Type B pancreatic cell (in vitro differentiated cells): Measurements from ENCODE around the gene TPO. TPM values are rescaled to one million over a fixed set of nuclear protein-coding genes. Genes with fewer than 3 reads are reported as not detected.

Source experiments
- DNase-seq: peaks from one replicate; pipeline ENCODE4 v3.0.0; 2021; ENCODE audit warnings: mixed read lengths; ENCODE audit not compliant: unreplicated experiment; ENCODE audit errors: extremely low spot score
- H3K27ac Mint-ChIP-seq: 2 replicates; pipeline ENCODE4 v1.8.0; 2021; ENCODE audit warnings: mild to moderate bottlenecking, mixed read lengths
- H3K27me3 Mint-ChIP-seq: 2 replicates; pipeline ENCODE4 v1.8.0; 2021; ENCODE audit warnings: mixed read lengths
- H3K36me3 Mint-ChIP-seq: 2 replicates; pipeline ENCODE4 v1.8.0; 2021; ENCODE audit warnings: mixed read lengths
- H3K4me1 Mint-ChIP-seq: one replicate; pipeline ENCODE4 v1.8.0; 2021; ENCODE audit warnings: mixed read lengths; ENCODE audit not compliant: unreplicated experiment
- H3K4me3 Mint-ChIP-seq: 2 replicates; pipeline ENCODE4 v1.8.0; 2021; ENCODE audit warnings: mild to moderate bottlenecking, mixed read lengths
- H3K9me3 Mint-ChIP-seq: 2 replicates; pipeline ENCODE4 v1.8.0; 2021; ENCODE audit warnings: mixed read lengths
- total RNA-seq: library from RNA; stranded (reverse); gene quantifications from 2 replicates; pipeline ENCODE4 v1.2.1, GENCODE V29; 2021; ENCODE audit warnings: low replicate concordance
- TF ChIP-seq, protein P1 (sequence below): fragments of 200-600 bp; sonication (generic); conservative IDR thresholded peaks from 2 replicates; pipeline ENCODE4 v1.5.0; 2021; ENCODE audit warnings: antibody characterized with exemption, mild to moderate bottlenecking

Gene TPO
- total RNA-seq, 1 donor from 2014 or later: not detected

DNA sequence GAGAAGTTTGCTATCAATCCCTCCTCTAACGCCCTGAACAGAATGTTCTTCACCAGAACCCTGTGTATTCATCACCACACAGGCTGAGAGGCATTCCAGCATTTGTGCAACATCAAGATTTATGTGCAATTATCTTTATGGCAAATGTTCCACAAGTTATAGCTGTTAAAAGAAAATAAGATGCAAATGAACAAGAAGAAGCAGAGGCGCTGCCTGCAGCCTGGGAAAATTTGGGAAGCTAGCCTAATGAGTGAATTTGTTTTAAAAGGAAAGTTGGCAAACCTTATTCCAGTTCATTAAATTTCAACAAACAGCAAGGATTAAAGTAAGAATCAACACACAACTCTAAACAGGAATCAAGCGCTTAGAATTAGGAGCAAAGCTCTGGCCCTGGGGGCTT is 5.3 kb downstream of the TPO start:
- Mint-ChIP-seq H3K9me3 (no peaks in the 10 kb centered on the region), H3K4me3 (no peak overlapping the region), H3K27ac (no peak overlapping the region), H3K4me1 (no peaks in the 10 kb centered on the region), H3K36me3 (no peaks in the 10 kb centered on the region), H3K27me3 (peaks cover 11% of the 10 kb centered on the region)
- DNase-seq: no peak
- TF ChIP-seq, protein P1, sequence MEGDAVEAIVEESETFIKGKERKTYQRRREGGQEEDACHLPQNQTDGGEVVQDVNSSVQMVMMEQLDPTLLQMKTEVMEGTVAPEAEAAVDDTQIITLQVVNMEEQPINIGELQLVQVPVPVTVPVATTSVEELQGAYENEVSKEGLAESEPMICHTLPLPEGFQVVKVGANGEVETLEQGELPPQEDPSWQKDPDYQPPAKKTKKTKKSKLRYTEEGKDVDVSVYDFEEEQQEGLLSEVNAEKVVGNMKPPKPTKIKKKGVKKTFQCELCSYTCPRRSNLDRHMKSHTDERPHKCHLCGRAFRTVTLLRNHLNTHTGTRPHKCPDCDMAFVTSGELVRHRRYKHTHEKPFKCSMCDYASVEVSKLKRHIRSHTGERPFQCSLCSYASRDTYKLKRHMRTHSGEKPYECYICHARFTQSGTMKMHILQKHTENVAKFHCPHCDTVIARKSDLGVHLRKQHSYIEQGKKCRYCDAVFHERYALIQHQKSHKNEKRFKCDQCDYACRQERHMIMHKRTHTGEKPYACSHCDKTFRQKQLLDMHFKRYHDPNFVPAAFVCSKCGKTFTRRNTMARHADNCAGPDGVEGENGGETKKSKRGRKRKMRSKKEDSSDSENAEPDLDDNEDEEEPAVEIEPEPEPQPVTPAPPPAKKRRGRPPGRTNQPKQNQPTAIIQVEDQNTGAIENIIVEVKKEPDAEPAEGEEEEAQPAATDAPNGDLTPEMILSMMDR: no peak

DNA sequence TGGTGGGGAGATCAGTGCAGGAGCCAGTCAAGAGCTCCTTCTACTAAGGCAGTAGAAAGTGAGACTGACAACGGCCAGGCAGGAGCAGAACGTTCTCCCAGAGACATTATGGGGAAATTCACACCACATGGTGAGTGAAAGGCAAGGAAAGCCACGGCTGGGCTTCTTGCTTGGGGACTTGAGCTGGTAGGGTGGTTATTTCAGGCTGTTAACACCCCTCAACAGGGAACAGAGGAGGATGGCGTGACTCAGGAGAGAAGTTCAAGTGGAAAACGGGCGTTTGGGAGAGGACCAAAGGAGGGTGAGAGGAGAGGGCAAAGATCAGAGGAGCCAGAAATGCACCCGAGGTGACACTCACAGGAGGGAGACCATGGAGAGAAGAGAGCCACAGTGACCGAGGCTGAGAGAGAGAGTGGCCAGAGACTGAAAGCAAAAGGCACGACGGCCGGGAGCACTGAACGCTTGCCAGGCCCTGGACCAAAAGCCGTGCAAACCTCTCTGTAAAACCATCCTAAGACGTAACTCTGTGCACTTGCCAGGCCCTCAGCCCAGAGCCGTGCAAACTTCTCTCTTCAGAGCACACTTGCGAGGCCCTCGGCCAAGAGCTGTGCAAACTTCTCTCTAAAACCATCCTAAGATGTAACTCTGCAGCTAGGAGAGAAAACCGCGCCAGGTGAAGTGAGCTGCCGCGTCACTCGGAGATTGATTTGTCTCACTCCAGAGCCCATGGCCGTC is 7.7 kb downstream of the TPO start:
- H3K4me1 Mint-ChIP-seq: no peaks in the 10 kb centered on the region
- H3K27ac Mint-ChIP-seq: no peak overlapping the region
- H3K36me3 Mint-ChIP-seq: no peaks in the 10 kb centered on the region
- peaks cover 21% of the 10 kb centered on the region for H3K27me3 Mint-ChIP-seq
- TF ChIP-seq, protein P1: no peak
- no peaks in the 10 kb centered on the region for H3K9me3 Mint-ChIP-seq
- DNase-seq: no peak
- no peak overlapping the region for H3K4me3 Mint-ChIP-seq

DNA sequence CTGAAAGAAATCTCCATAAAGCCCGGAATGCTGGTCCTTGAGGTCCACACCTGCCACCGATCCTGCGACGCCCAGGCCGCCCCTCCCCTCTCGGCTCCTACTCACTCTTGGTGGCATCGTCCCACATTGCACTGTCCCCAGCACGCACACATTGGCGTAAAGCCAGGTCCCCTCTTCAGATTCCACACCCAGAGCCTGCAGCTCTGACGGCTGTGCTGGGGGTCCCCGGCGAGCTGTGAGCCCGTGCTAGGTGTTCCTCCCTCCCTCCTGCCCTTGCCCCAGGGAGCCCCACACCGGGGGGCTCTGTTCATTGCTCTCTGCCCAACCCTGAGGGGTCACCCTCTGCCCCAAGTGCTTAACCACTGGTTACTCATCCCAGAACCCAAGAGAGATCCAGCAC is 8.5 kb downstream of the TPO start:
- no peak overlapping the region for H3K4me3 Mint-ChIP-seq
- no peaks in the 10 kb centered on the region for H3K36me3 Mint-ChIP-seq
- peaks cover 26% of the 10 kb centered on the region for H3K27me3 Mint-ChIP-seq
- TF ChIP-seq, protein P1: no peak
- no peaks in the 10 kb centered on the region for H3K9me3 Mint-ChIP-seq
- DNase-seq: no peak
- H3K4me1 Mint-ChIP-seq: no peaks in the 10 kb centered on the region
- H3K27ac Mint-ChIP-seq: no peak overlapping the region

DNA sequence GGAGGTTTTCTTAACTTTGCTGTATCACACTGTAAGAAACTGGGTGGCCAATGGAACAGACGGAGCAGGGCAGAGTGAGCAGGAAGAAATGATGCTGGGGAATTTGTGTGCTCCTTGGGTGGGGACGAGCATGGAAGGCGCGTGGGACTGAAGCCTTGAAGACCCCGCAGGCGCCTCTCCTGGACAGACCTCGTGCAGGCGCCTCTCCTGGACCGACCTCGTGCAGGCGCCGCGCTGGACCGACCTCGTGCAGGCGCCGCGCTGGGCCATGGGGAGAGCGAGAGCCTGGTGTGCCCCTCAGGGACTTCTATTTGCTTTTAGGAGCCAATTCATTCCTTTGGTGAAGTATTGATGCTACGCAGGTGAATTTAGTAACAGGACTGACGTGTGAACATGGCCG is 8.9 kb downstream of the TPO start:
- Mint-ChIP-seq H3K36me3 (no peaks in the 10 kb centered on the region), H3K4me1 (no peaks in the 10 kb centered on the region), H3K27me3 (peaks cover 26% of the 10 kb centered on the region), H3K9me3 (no peaks in the 10 kb centered on the region), H3K4me3 (no peak overlapping the region), H3K27ac (no peak overlapping the region)
- TF ChIP-seq, protein P1: no peak
- DNase-seq: no peak

DNA sequence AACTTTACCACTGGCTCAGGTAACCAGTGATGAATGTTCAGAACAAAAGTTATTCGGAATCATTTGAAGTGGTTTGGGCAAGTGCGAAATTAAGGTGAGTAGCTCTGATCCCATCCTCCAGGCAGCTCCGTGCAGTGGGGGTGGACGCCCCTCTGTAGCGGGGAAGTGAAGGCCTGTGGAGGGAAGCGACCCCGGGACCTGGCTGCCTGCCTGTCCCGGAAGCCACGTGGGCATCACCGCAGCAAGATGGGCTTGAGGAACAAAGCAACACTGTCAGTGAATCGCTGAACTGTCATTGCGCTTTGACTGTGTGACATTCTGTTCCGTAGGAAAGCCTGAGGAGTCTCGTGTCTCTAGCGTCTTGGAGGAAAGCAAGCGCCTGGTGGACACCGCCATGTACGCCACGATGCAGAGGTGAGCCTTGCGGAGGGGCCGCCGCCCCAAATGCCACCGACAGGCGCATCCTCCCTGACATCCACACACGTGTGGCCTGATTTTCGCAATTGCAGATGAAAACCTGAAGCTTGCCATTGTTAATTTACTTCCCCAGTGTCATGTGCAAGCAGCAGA is 9.5 kb downstream of the TPO start:
- no peaks in the 10 kb centered on the region for H3K36me3 Mint-ChIP-seq
- H3K27me3 Mint-ChIP-seq: peaks cover 26% of the 10 kb centered on the region
- no peak for DNase-seq
- TF ChIP-seq, protein P1: no peak
- H3K4me1 Mint-ChIP-seq: no peaks in the 10 kb centered on the region
- H3K4me3 Mint-ChIP-seq: no peak overlapping the region
- no peak overlapping the region for H3K27ac Mint-ChIP-seq
- no peaks in the 10 kb centered on the region for H3K9me3 Mint-ChIP-seq
